HCT116 (cell line): ENCODE results near the gene BMAL1. TPM values are rescaled to one million over a fixed set of nuclear protein-coding genes. Genes with fewer than 3 reads are reported as not detected.

ENCODE experiments used
- ATAC-seq: fragments of 200-7000 bp; cut with Tn5 transposase; 2 replicates; pipeline ENCODE4 v1.9.1; 2020; ENCODE audit warnings: mild to moderate bottlenecking, moderate library complexity
- BruUV-seq: library from RNA; stranded (reverse); fragments of 400-500 nt; replicated peaks from 2 replicates; lab custom pipeline; 2021; lab: Mats Ljungman, UMichigan
- CTCF ChIA-PET: fragments of 300-600 bp; sonication (Branson Sonifier 250); formaldehyde crosslinking; loops from one replicate; lab custom pipeline; 2021; ENCODE audit warnings: antibody characterized with exemption; lab: Charles Lee
- POLR2A ChIA-PET: fragments of 300-600, 350-600 bp; sonication (Branson Sonifier 250); formaldehyde crosslinking; loops from one replicate; lab custom pipeline; 2021; ENCODE audit warnings: antibody characterized with exemption; lab: Charles Lee
- RAD21 ChIA-PET, 2 experiments: fragments of 300-600 bp; sonication (Branson Sonifier 250); formaldehyde crosslinking; loops; one replicate each; lab custom pipeline; 2023; ENCODE audit warnings: low total read pairs in 2 of 2; ENCODE audit not compliant: uncharacterized antibody in 2 of 2, unreplicated experiment in 2 of 2, low non-redundant PET in 1 of 2; lab: Charles Lee
- DNase-seq: peaks from one replicate; pipeline ENCODE4 v3.0.0-alpha.2; 2010; ENCODE audit warnings: low read depth, low spot score
- H2AFZ ChIP-seq: fragments of 200-600 bp; shearing (Covaris generic), sonication (generic); 2 replicates; pipeline ENCODE4 v1.6.1; 2017; ENCODE audit warnings: low read depth, mixed run types, mixed read lengths, antibody characterized with exemption, low read length; ENCODE audit not compliant: poor library complexity, severe bottlenecking
- H3K27ac ChIP-seq: 2 replicates; pipeline ENCODE4 v1.5.1; 2012; ENCODE audit warnings: low read depth, low read length
- H3K27me3 ChIP-seq: fragments of 200-600 bp; sonication (generic); 2 replicates; pipeline ENCODE4 v1.6.1; 2016; ENCODE audit warnings: mixed run types, low read length, mixed read lengths; ENCODE audit not compliant: insufficient read depth
- H3K36me3 ChIP-seq, 2 experiments: fragments of 200-500 bp in 1 of 2; fragments of 200-600 bp in 1 of 2; sonication (Bioruptor generic) in 1 of 2; sonication (generic) in 1 of 2; 2 replicates each; pipeline versions ENCODE4 v1.5.1 to v1.6.1; 2014 to 2016; ENCODE audit warnings: low read length in 2 of 2, inconsistent platforms in 1 of 2, mixed read lengths in 1 of 2, mixed run types in 1 of 2; ENCODE audit not compliant: insufficient read depth in 2 of 2, control insufficient read depth in 1 of 2
- H3K4me1 ChIP-seq, 2 experiments: fragments of 200-600 bp in 1 of 2; sonication (generic) in 1 of 2; 2 replicates each; pipeline versions ENCODE4 v1.5.1 to v1.6.1; 2012 to 2017; ENCODE audit warnings: low read length in 2 of 2, inconsistent platforms in 1 of 2, mild to moderate bottlenecking in 1 of 2, mixed read lengths in 1 of 2, mixed run types in 1 of 2, moderate library complexity in 1 of 2; ENCODE audit not compliant: insufficient read depth in 2 of 2, control insufficient read depth in 1 of 2
- H3K4me2 ChIP-seq: fragments of 200-600 bp; sonication (generic); 2 replicates; pipeline ENCODE4 v1.6.1; 2017; ENCODE audit warnings: mixed run types, low read length, mixed read lengths
- H3K4me3 ChIP-seq, 2 experiments: fragments of 200-600 bp in 1 of 2; sonication (generic) in 1 of 2; replicated peaks in 1 of 2; 2 replicates each; pipeline ENCODE4 v1.5.1; 2011 to 2016; ENCODE audit warnings: low read length in 2 of 2, control low read depth in 1 of 2, low read depth in 1 of 2, mild to moderate bottlenecking in 1 of 2, mixed read lengths in 1 of 2, mixed run types in 1 of 2
- H3K79me2 ChIP-seq: fragments of 200-600 bp; sonication (generic); 2 replicates; pipeline ENCODE4 v1.6.1; 2017; ENCODE audit warnings: mild to moderate bottlenecking, mixed run types, low read length, moderate library complexity, mixed read lengths; ENCODE audit not compliant: insufficient read depth
- H3K9ac ChIP-seq: fragments of 200-600 bp; sonication (generic); 2 replicates; pipeline ENCODE4 v1.6.1; 2016; ENCODE audit warnings: low read length, mixed read lengths
- H3K9me2 ChIP-seq: fragments of 200-600 bp; sonication (generic), shearing (Covaris generic); 2 replicates; pipeline ENCODE4 v1.6.1; 2017; ENCODE audit warnings: mixed run types, mild to moderate bottlenecking, moderate library complexity; ENCODE audit not compliant: insufficient read depth
- H3K9me3 ChIP-seq, 2 experiments: fragments of 200-500 bp in 1 of 2; fragments of 200-600 bp in 1 of 2; sonication (Bioruptor generic) in 1 of 2; sonication (generic) in 1 of 2; 2 replicates each; pipeline ENCODE4 v1.6.1; 2014 to 2017; ENCODE audit warnings: low read length in 2 of 2, mixed read lengths in 2 of 2, inconsistent platforms in 1 of 2, low read depth in 1 of 2, mild to moderate bottlenecking in 1 of 2, mixed run types in 1 of 2, moderate library complexity in 1 of 2; ENCODE audit not compliant: control insufficient read depth in 1 of 2, insufficient read depth in 1 of 2
- H4K20me1 ChIP-seq: fragments of 200-600 bp; sonication (generic), shearing (Covaris generic); 2 replicates; pipeline ENCODE4 v1.6.1; 2017; ENCODE audit warnings: mixed run types, mild to moderate bottlenecking, moderate library complexity; ENCODE audit not compliant: insufficient read depth
- REST ChIP-seq: IDR thresholded peaks from 2 replicates; pipeline ENCODE4 v1.6.1; 2012; ENCODE audit warnings: low read depth
- YY1 ChIP-seq: IDR thresholded peaks from 2 replicates; pipeline ENCODE4 v1.6.1; 2011; ENCODE audit warnings: low read length, low read depth, moderate library complexity, mild to moderate bottlenecking; ENCODE audit not compliant: insufficient replicate concordance; ENCODE audit errors: extremely low read depth
- intact Hi-C: fragments of 100-400 bp; cut with micrococcal nuclease; formaldehyde crosslinking; loops from 2 replicates; pipeline ENCODE4 v1.10.0; 2022
- total RNA-seq: library from RNA; stranded (reverse); gene quantifications from one replicate; pipeline ENCODE4 v1.2.1, GENCODE V29; 2021; ENCODE audit not compliant: unreplicated experiment
- TF ChIP-seq, protein P1 (sequence below): IDR thresholded peaks from 2 replicates; pipeline ENCODE4 v1.6.1; 2012

BMAL1 gene
- total RNA-seq, 1 experiment from 2014 or later = 17.6 TPM

DNA sequence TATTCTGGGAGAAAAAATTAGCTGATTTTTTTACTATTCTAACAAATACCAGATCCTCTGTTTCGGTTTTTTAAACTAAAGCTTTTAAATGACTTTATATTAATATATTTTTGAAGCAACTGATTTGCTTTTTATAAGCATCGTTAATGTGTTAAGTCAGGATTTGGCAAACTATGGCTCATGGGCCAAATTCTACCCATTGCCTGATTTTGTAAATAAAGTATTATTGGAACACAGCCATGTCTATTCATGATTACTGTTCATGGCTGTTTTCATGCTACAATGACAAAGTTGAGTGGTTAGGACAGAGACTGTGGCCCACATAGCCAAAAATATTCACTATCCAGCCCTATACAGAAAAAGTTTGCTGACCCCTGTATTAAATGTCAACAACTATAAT, 155.8 kb downstream of the BMAL1 start:
- Histone ChIP-seq H4K20me1 (no peaks in the 10 kb centered on the region; the same call in 1 of the 2 replicates), H3K79me2 (peaks cover 1% of the 10 kb centered on the region; the same call in 1 of the 2 replicates), H3K4me3 (no peak overlapping the region), H2AFZ (no peak overlapping the region), H3K27ac (no peak overlapping the region), H3K4me2 (no peak overlapping the region), H3K9me3 (no peaks in the 10 kb centered on the region), H3K9ac (no peak overlapping the region), H3K4me1 (no peaks in the 10 kb centered on the region), H3K9me2 (no peaks in the 10 kb centered on the region), H3K36me3 (no peaks in the 10 kb centered on the region), H3K27me3 (no peaks in the 10 kb centered on the region)
- BruUV-seq = no TSS peak
- TF ChIP-seq YY1 (no peak), REST (no peak)
- TF ChIP-seq, protein P1, sequence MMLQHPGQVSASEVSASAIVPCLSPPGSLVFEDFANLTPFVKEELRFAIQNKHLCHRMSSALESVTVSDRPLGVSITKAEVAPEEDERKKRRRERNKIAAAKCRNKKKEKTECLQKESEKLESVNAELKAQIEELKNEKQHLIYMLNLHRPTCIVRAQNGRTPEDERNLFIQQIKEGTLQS = no peak
- intact Hi-C loops = no loop called here
- CTCF ChIA-PET = no interaction called here
- ATAC-seq = no peak
- POLR2A ChIA-PET = no interaction called here
- DNase-seq = no peak
- RAD21 ChIA-PET = no interaction called here
